ENCODE measurements around the gene ISOC1.

Gene ISOC1

GRCh38 chr5:129125819-129126218 is 31.3 kb downstream of the ISOC1 start:
- DNase-seq (ENCODE audit: low read depth in 2 of 2) = no peak

- DNase-seq (ENCODE audit: low read depth in 2 of 2) = no peak
Observed at GRCh38 chr5:129133553-129133952, 39.0 kb downstream of the ISOC1 start.

GRCh38 chr5:129135633-129136032 is 41.1 kb downstream of the ISOC1 start:
- no peak for DNase-seq (ENCODE audit: low read depth in 2 of 2)

- no peak for DNase-seq (ENCODE audit: low read depth in 2 of 2)
Observed at GRCh38 chr5:129137637-129138036, 43.1 kb downstream of the ISOC1 start.

- no peak for DNase-seq (ENCODE audit: low read depth in 2 of 2)
Observed at GRCh38 chr5:129141078-129141477, 46.5 kb downstream of the ISOC1 start.

GRCh38 chr5:129141696-129142095 is 47.1 kb downstream of the ISOC1 start:
- no peak for DNase-seq (ENCODE audit: low read depth in 2 of 2)

- DNase-seq (ENCODE audit: low read depth in 2 of 2) = no peak
Observed at GRCh38 chr5:129155876-129156275, 61.3 kb downstream of the ISOC1 start.

GRCh38 chr5:129161830-129162229 is 67.3 kb downstream of the ISOC1 start:
- DNase-seq (ENCODE audit: low read depth in 2 of 2) = no peak
